Activated CD8-positive, alpha-beta T cell treated with anti-CD3 and anti-CD28 coated beads, Interleukin-2, amount 10 ng/mL, durations not matched to agents 7 days and 5 days (primary cell): Measurements from ENCODE around the gene PPP6R3. TPM values are rescaled to one million over a fixed set of nuclear protein-coding genes. Genes with fewer than 3 reads are reported as not detected.

Experiments used
- ATAC-seq: fragments of 150-1000 bp; cut with Tn5 transposase; one replicate; pipeline ENCODE4 v1.10.0; 2021; ENCODE audit warnings: moderate library complexity
- CTCF ChIA-PET: fragments of 350-600 bp; sonication (Branson Sonifier 250); formaldehyde crosslinking; loops from one replicate; lab custom pipeline; 2021; ENCODE audit warnings: antibody characterized with exemption; lab: Charles Lee
- POLR2A ChIA-PET: fragments of 350-600 bp; sonication (Branson Sonifier 250); formaldehyde crosslinking; loops from one replicate; lab custom pipeline; 2021; ENCODE audit warnings: antibody characterized with exemption; lab: Charles Lee
- DNase-seq: peaks from one replicate; pipeline ENCODE4 v3.0.0-alpha.2; 2020
- H3K27ac Mint-ChIP-seq: one replicate; pipeline ENCODE4 v1.8.0; 2021; ENCODE audit warnings: mild to moderate bottlenecking, mixed read lengths
- H3K27me3 Mint-ChIP-seq: one replicate; pipeline ENCODE4 v1.8.0; 2021; ENCODE audit warnings: low read depth, mixed read lengths
- H3K36me3 Mint-ChIP-seq: one replicate; pipeline ENCODE4 v1.8.0; 2021; ENCODE audit warnings: low read depth, mixed read lengths
- H3K4me1 Mint-ChIP-seq: one replicate; pipeline ENCODE4 v1.8.0; 2021; ENCODE audit warnings: low read depth, mixed read lengths
- H3K4me3 Mint-ChIP-seq: one replicate; pipeline ENCODE4 v1.8.0; 2021; ENCODE audit warnings: mild to moderate bottlenecking, mixed read lengths
- H3K9me3 Mint-ChIP-seq: one replicate; pipeline ENCODE4 v1.8.0; 2022; ENCODE audit warnings: mixed read lengths; ENCODE audit not compliant: insufficient read depth
- total RNA-seq, 2 experiments: library from RNA; stranded (reverse); gene quantifications; one replicate each; pipeline ENCODE4 v1.2.3, GENCODE V29; 2021

The PPP6R3 gene
- total RNA-seq, 2 experiments from 2014 or later: 114 to 120 TPM

GRCh38 chr11:68650801-68651200 lies 190.2 kb downstream of the PPP6R3 start:
- Mint-ChIP-seq H3K4me3 (no peak overlapping the region), H3K4me1 (no peaks in the 10 kb centered on the region), H3K27ac (no peak overlapping the region), H3K36me3 (no peaks in the 10 kb centered on the region), H3K9me3 (peaks cover 13% of the 10 kb centered on the region), H3K27me3 (peaks cover 9% of the 10 kb centered on the region)
- DNase-seq (no peak), ATAC-seq (no peak)
- ChIA-PET CTCF (no interaction called here), POLR2A (no interaction called here)

GRCh38 chr11:68651208-68651984 lies 190.8 kb downstream of the PPP6R3 start:
- peaks cover 8% of the 10 kb centered on the region for H3K9me3 Mint-ChIP-seq
- ATAC-seq: no peak
- no peak overlapping the region for H3K27ac Mint-ChIP-seq
- DNase-seq: no peak
- no peak overlapping the region for H3K4me3 Mint-ChIP-seq
- peaks cover 9% of the 10 kb centered on the region for H3K27me3 Mint-ChIP-seq
- no peaks in the 10 kb centered on the region for H3K4me1 Mint-ChIP-seq
- H3K36me3 Mint-ChIP-seq: no peaks in the 10 kb centered on the region
- ChIA-PET CTCF (no interaction called here), POLR2A (no interaction called here)

- H3K36me3 Mint-ChIP-seq: no peaks in the 10 kb centered on the region
- DNase-seq (no peak), ATAC-seq (no peak)
- H3K27ac Mint-ChIP-seq: no peak overlapping the region
- no peak overlapping the region for H3K4me3 Mint-ChIP-seq
- H3K4me1 Mint-ChIP-seq: no peaks in the 10 kb centered on the region
- peaks cover 9% of the 10 kb centered on the region for H3K27me3 Mint-ChIP-seq
- ChIA-PET POLR2A (no interaction called here), CTCF (no interaction called here)
- H3K9me3 Mint-ChIP-seq: peaks cover under 1% of the 10 kb centered on the region
These were observed 191.6 kb downstream of the PPP6R3 start for GRCh38 chr11:68651985-68652682.

- no peak for DNase-seq
- Mint-ChIP-seq H3K4me1 (no peaks in the 10 kb centered on the region), H3K27ac (no peak overlapping the region), H3K36me3 (no peaks in the 10 kb centered on the region), H3K9me3 (no peaks in the 10 kb centered on the region), H3K4me3 (no peak overlapping the region), H3K27me3 (peaks cover 3% of the 10 kb centered on the region)
- ChIA-PET CTCF (no interaction called here), POLR2A (no interaction called here)
- no peak for ATAC-seq
These were observed 192.2 kb downstream of the PPP6R3 start for GRCh38 chr11:68652683-68653156.

GRCh38 chr11:68653486-68654430 lies 193.2 kb downstream of the PPP6R3 start:
- ATAC-seq (no peak), DNase-seq (no peak)
- Mint-ChIP-seq H3K9me3 (no peaks in the 10 kb centered on the region), H3K27ac (no peak overlapping the region), H3K4me1 (no peaks in the 10 kb centered on the region), H3K4me3 (no peak overlapping the region), H3K27me3 (peaks cover 3% of the 10 kb centered on the region), H3K36me3 (no peaks in the 10 kb centered on the region)
- CTCF ChIA-PET: no interaction called here
- POLR2A ChIA-PET: no interaction called here

GRCh38 chr11:68654978-68655377 lies 194.4 kb downstream of the PPP6R3 start:
- Mint-ChIP-seq H3K9me3 (no peaks in the 10 kb centered on the region), H3K4me1 (no peaks in the 10 kb centered on the region), H3K27ac (no peak overlapping the region), H3K36me3 (no peaks in the 10 kb centered on the region), H3K4me3 (no peak overlapping the region), H3K27me3 (no peaks in the 10 kb centered on the region)
- DNase-seq: no peak
- ATAC-seq: no peak
- ChIA-PET CTCF (no interaction called here), POLR2A (no interaction called here)

GRCh38 chr11:68655406-68655805 lies 194.9 kb downstream of the PPP6R3 start:
- no peak for ATAC-seq
- ChIA-PET CTCF (interaction anchor here (0.6 kb wide), 1 partner anchor 72 kb away, joined by 3 read pairs; no protein-coding TSS in a partner anchor), POLR2A (no interaction called here)
- DNase-seq: no peak
- H3K36me3 Mint-ChIP-seq: no peaks in the 10 kb centered on the region
- no peaks in the 10 kb centered on the region for H3K9me3 Mint-ChIP-seq
- H3K27me3 Mint-ChIP-seq: no peaks in the 10 kb centered on the region
- no peak overlapping the region for H3K27ac Mint-ChIP-seq
- no peak overlapping the region for H3K4me3 Mint-ChIP-seq
- no peaks in the 10 kb centered on the region for H3K4me1 Mint-ChIP-seq

- no peaks in the 10 kb centered on the region for H3K4me1 Mint-ChIP-seq
- CTCF ChIA-PET: interaction anchor here (0.6 kb wide), 1 partner anchor 71 kb away, joined by 3 read pairs; no protein-coding TSS in a partner anchor
- ATAC-seq (no peak), DNase-seq (no peak)
- POLR2A ChIA-PET: no interaction called here
- no peak overlapping the region for H3K4me3 Mint-ChIP-seq
- H3K27me3 Mint-ChIP-seq: no peaks in the 10 kb centered on the region
- H3K9me3 Mint-ChIP-seq: no peaks in the 10 kb centered on the region
- no peaks in the 10 kb centered on the region for H3K36me3 Mint-ChIP-seq
- no peak overlapping the region for H3K27ac Mint-ChIP-seq
These were observed 195.3 kb downstream of the PPP6R3 start for GRCh38 chr11:68655806-68656205.

GRCh38 chr11:68657021-68657780 lies 196.6 kb downstream of the PPP6R3 start:
- no peaks in the 10 kb centered on the region for H3K27me3 Mint-ChIP-seq
- ChIA-PET POLR2A (interaction anchor here (0.8 kb wide), 1 partner anchor 11 kb away, joined by 3 read pairs; no protein-coding TSS in a partner anchor), CTCF (no interaction called here)
- no peak overlapping the region for H3K4me3 Mint-ChIP-seq
- H3K27ac Mint-ChIP-seq: no peak overlapping the region
- H3K4me1 Mint-ChIP-seq: no peaks in the 10 kb centered on the region
- no peak for DNase-seq
- no peak for ATAC-seq
- no peaks in the 10 kb centered on the region for H3K9me3 Mint-ChIP-seq
- no peaks in the 10 kb centered on the region for H3K36me3 Mint-ChIP-seq

- no peaks in the 10 kb centered on the region for H3K36me3 Mint-ChIP-seq
- no peaks in the 10 kb centered on the region for H3K27me3 Mint-ChIP-seq
- POLR2A ChIA-PET: no interaction called here
- ATAC-seq (no peak), DNase-seq (no peak)
- H3K4me1 Mint-ChIP-seq: no peaks in the 10 kb centered on the region
- H3K9me3 Mint-ChIP-seq: no peaks in the 10 kb centered on the region
- no peak overlapping the region for H3K27ac Mint-ChIP-seq
- no peak overlapping the region for H3K4me3 Mint-ChIP-seq
- CTCF ChIA-PET: no interaction called here
These were observed 197.5 kb downstream of the PPP6R3 start for GRCh38 chr11:68658097-68658496.

GRCh38 chr11:68658661-68659060 lies 198.1 kb downstream of the PPP6R3 start:
- CTCF ChIA-PET: no interaction called here
- no peak for DNase-seq
- no peak overlapping the region for H3K4me3 Mint-ChIP-seq

More at GRCh38 chr11:68658661-68659060, 198.1 kb downstream of the PPP6R3 start:
- Mint-ChIP-seq H3K9me3 (no peaks in the 10 kb centered on the region), H3K27ac (no peak overlapping the region), H3K27me3 (no peaks in the 10 kb centered on the region), H3K4me1 (no peaks in the 10 kb centered on the region), H3K36me3 (no peaks in the 10 kb centered on the region)
- POLR2A ChIA-PET: no interaction called here
- no peak for ATAC-seq
